Neural progenitor cell (in vitro differentiated cells): ENCODE measurements around the gene GRIN3B. TPM values are rescaled to one million over a fixed set of nuclear protein-coding genes. Genes with fewer than 3 reads are reported as not detected.

ENCODE experiments used
- DNase-seq: peaks from one replicate; pipeline ENCODE4 v3.0.0-alpha.2; 2016; ENCODE audit warnings: low spot score
- H2AFZ ChIP-seq: fragments of 200-600 bp; sonication (generic); replicated peaks from 2 replicates; pipeline ENCODE4 v1.6.1; 2016; ENCODE audit warnings: antibody characterized with exemption
- H3F3A ChIP-seq: fragments of 200-600 bp; sonication (generic); 2 replicates; pipeline ENCODE4 v1.6.1; 2016; ENCODE audit warnings: antibody characterized with exemption, low read depth
- H3K27ac ChIP-seq: fragments of 200-600 bp; sonication (generic); 2 replicates; pipeline ENCODE4 v1.5.1; 2016; ENCODE audit warnings: mild to moderate bottlenecking
- H3K27me3 ChIP-seq: fragments of 200-600 bp; sonication (generic); 2 replicates; pipeline ENCODE4 v1.6.1; 2016; ENCODE audit warnings: mild to moderate bottlenecking, moderate library complexity
- H3K36me3 ChIP-seq: fragments of 200-600 bp; sonication (generic); 2 replicates; pipeline ENCODE4 v1.5.1; 2016
- H3K4me1 ChIP-seq: fragments of 200-600 bp; sonication (generic); 2 replicates; pipeline ENCODE4 v1.6.1; 2016; ENCODE audit warnings: mixed run types
- H3K4me2 ChIP-seq: fragments of 200-600 bp; sonication (generic); 2 replicates; pipeline ENCODE4 v1.6.1; 2016
- H3K4me3 ChIP-seq: fragments of 200-600 bp; sonication (generic); 2 replicates; pipeline ENCODE4 v1.5.1; 2016
- H3K79me2 ChIP-seq: fragments of 200-600 bp; sonication (generic); 2 replicates; pipeline ENCODE4 v1.6.1; 2016; ENCODE audit warnings: low read depth
- H3K9ac ChIP-seq: fragments of 200-600 bp; sonication (generic); 2 replicates; pipeline ENCODE4 v1.6.1; 2016
- H3K9me3 ChIP-seq: fragments of 200-600 bp; sonication (generic); 2 replicates; pipeline ENCODE4 v1.5.1; 2016; ENCODE audit warnings: low read depth
- H4K20me1 ChIP-seq: fragments of 200-600 bp; sonication (generic); 2 replicates; pipeline ENCODE4 v1.6.1; 2016; ENCODE audit warnings: low read depth
- H3K27ac Mint-ChIP-seq: 3 replicates; pipeline ENCODE4 v1.8.0; 2021; ENCODE audit warnings: mixed read lengths
- H3K27me3 Mint-ChIP-seq: 2 replicates; pipeline ENCODE4 v1.8.0; 2022; ENCODE audit warnings: low read depth, mild to moderate bottlenecking, inconsistent platforms, moderate library complexity, mixed read lengths; ENCODE audit not compliant: insufficient read depth
- H3K36me3 Mint-ChIP-seq: 3 replicates; pipeline ENCODE4 v1.8.0; 2021; ENCODE audit warnings: mixed read lengths
- H3K4me1 Mint-ChIP-seq: 3 replicates; pipeline ENCODE4 v1.8.0; 2021; ENCODE audit warnings: mixed read lengths
- H3K4me3 Mint-ChIP-seq: 3 replicates; pipeline ENCODE4 v1.8.0; 2021; ENCODE audit warnings: mild to moderate bottlenecking, moderate library complexity, mixed read lengths
- H3K9me3 Mint-ChIP-seq: 3 replicates; pipeline ENCODE4 v1.8.0; 2020; ENCODE audit warnings: mixed read lengths
- CTCF ChIP-seq: fragments of 200-600 bp; sonication (generic); IDR thresholded peaks from 2 replicates; pipeline ENCODE4 v1.5.1; 2017; ENCODE audit warnings: antibody characterized with exemption, mild to moderate bottlenecking
- EZH2 ChIP-seq: fragments of 200-600 bp; sonication (generic); IDR thresholded peaks from 2 replicates; pipeline ENCODE4 v1.6.1; 2017; ENCODE audit warnings: antibody characterized with exemption, mild to moderate bottlenecking, moderate library complexity
- EZH2phosphoT487 ChIP-seq: fragments of 200-600 bp; sonication (generic); IDR thresholded peaks from 2 replicates; pipeline ENCODE4 v1.6.1; 2017; ENCODE audit warnings: antibody characterized with exemption
- total RNA-seq: library from RNA; depleted of rRNA; stranded (reverse); fragments of >200 nt; gene quantifications from 2 replicates; pipeline ENCODE4 v1.2.3, GENCODE V29; 2015; ENCODE audit warnings: low replicate concordance

GRIN3B gene
- total RNA-seq, 1 donor from 2014 or later, result 5.9 TPM

DNA sequence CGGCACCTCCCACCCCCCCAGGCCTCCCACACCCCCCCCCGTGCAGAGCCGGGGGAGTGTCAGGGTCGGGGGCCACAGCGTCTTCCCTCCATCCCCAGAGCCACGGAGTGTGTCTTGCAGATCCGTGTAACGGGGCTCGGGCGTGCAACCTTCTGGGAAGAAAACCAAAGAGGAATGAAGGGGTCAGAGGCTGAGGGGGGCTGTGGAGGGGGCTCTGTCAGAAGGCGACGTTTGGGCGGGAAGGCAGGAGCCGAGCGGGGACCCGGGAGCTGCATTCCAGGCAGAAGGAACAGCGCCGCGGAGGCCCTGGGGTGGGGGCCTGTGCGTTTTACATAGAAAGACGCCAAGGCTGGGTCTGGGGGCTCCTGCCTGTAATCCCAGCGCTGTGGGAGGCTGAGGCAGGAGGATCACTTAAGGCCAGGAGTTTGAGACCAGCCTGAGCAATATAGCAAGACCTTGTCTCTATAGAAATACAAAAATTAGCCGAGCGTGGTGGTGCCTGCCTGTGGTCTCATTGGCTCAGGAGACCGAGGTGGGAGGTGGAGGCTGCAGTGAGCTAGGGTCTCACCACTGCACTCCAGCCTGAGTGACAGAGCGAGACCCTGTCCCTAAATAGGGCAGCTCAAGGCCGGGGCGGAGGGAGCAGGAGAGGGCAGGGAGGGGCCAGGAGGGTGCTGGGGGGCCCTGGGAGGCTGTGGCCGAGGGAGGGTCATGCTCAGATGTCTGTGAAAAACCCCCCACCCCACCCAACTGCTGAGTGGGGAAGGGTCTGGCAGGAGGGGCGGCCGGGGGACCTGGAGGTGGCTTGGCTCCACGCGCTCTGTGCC, 46.6 kb upstream of the GRIN3B start:
- peaks cover 36% of the 10 kb centered on the region for H3K4me1 Mint-ChIP-seq
- Histone ChIP-seq H3K4me2 (peak overlapping the region; percentile 38), H3K4me3 (no peak overlapping the region), H3K27ac (peak overlapping the region; percentile 58), H3K9ac (no peak overlapping the region), H3K36me3 (no peaks in the 10 kb centered on the region), H3K79me2 (peaks cover 66% of the 10 kb centered on the region), H4K20me1 (peaks cover 76% of the 10 kb centered on the region), H3F3A (peaks cover 30% of the 10 kb centered on the region), H2AFZ (no peak overlapping the region), H3K27me3 (no peaks in the 10 kb centered on the region), H3K9me3 (no peaks in the 10 kb centered on the region), H3K4me1 (peaks cover 47% of the 10 kb centered on the region)
- peak overlapping the region; percentile 62 for H3K4me3 Mint-ChIP-seq
- no peaks in the 10 kb centered on the region for H3K9me3 Mint-ChIP-seq
- H3K36me3 Mint-ChIP-seq, result no peaks in the 10 kb centered on the region
- TF ChIP-seq EZH2phosphoT487, result no peak
- no peak for TF ChIP-seq EZH2
- no peak for TF ChIP-seq CTCF
- no peak overlapping the region for H3K27ac Mint-ChIP-seq
- DNase-seq, result peak; percentile 24
- peaks cover 2% of the 10 kb centered on the region for H3K27me3 Mint-ChIP-seq

DNA sequence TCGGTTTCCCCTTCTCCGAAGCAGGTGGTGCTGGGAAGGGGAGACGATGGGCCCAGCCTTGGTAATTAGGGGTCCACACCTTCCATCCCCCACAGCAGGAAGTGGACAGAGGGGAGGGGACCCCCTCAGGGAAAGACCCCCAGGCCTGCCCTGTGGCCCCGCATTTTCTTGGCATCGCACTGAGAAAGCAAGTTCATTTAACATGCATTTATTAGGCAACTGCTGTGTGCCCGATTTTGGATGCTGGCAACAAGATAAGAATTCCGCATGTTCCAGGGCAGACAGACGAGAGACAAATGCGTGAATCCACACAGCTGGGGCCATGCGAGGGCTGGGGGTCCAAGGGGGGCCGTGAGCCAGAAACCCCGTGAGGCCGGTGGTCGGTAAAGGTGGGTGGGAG, 45.9 kb upstream of the GRIN3B start:
- peaks cover 39% of the 10 kb centered on the region for H3K4me1 Mint-ChIP-seq
- TF ChIP-seq CTCF, result no peak
- TF ChIP-seq EZH2phosphoT487, result no peak
- no peak for TF ChIP-seq EZH2
- Histone ChIP-seq H3K36me3 (no peaks in the 10 kb centered on the region), H2AFZ (no peak overlapping the region), H4K20me1 (peaks cover 70% of the 10 kb centered on the region), H3K4me3 (no peak overlapping the region), H3K79me2 (peaks cover 69% of the 10 kb centered on the region), H3K4me2 (no peak overlapping the region), H3K9me3 (no peaks in the 10 kb centered on the region), H3K9ac (no peak overlapping the region), H3K27me3 (no peaks in the 10 kb centered on the region), H3K27ac (peak overlapping the region; percentile 98), H3K4me1 (peaks cover 47% of the 10 kb centered on the region), H3F3A (peaks cover 30% of the 10 kb centered on the region)
- DNase-seq, result no peak
- no peak overlapping the region for H3K27ac Mint-ChIP-seq
- H3K4me3 Mint-ChIP-seq, result no peak overlapping the region
- peaks cover 2% of the 10 kb centered on the region for H3K36me3 Mint-ChIP-seq
- no peaks in the 10 kb centered on the region for H3K9me3 Mint-ChIP-seq
- peaks cover 2% of the 10 kb centered on the region for H3K27me3 Mint-ChIP-seq

DNA sequence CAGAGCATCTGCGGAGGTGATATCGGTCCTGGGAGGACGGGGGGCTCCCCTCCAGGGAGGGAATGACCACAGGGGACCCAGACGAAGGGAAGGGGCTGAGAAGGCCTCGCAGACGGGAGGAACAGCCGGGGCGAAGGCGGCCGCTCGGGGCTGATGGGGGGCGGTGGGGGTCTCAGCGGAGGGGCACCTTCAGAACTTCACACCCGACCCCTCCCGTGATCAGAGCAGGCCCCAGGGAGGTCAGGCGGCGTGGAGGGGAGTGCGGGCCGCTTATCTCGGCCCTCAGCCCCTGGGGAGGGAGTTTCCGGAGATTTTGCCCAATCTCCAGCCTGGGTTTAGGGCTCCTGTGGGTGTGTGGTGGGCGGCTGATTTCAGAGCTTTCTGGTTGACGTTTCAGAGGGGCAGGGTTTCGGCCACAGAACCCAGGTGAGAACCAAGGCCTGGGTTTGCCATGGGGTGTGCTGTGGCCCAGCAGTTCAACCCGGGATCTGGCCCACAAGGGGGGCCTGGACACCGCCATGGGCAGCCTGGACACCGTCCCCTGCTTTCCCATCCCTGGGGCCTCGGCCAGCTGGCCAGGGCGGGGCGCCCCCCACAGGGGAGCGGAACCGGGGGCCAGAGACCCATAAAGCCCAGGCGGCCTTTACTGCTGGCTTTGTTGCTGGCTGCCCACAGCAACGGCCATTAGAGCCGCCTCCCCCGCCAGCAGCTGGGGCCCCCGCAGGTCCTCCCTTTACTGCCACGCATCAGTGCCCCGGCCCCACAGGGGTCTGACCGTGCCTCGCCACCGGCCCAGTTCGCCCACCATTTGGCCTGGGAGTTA, 45.3 kb upstream of the GRIN3B start:
- Histone ChIP-seq H3F3A (peaks cover 30% of the 10 kb centered on the region), H3K27ac (peak overlapping the region; percentile 98), H3K79me2 (peaks cover 75% of the 10 kb centered on the region), H3K9ac (no peak overlapping the region), H3K27me3 (no peaks in the 10 kb centered on the region), H4K20me1 (peaks cover 65% of the 10 kb centered on the region), H3K36me3 (no peaks in the 10 kb centered on the region), H2AFZ (no peak overlapping the region), H3K4me3 (no peak overlapping the region), H3K4me1 (peaks cover 47% of the 10 kb centered on the region), H3K9me3 (no peaks in the 10 kb centered on the region), H3K4me2 (peak overlapping the region; percentile 59)
- Mint-ChIP-seq H3K4me3 (no peak overlapping the region), H3K9me3 (no peaks in the 10 kb centered on the region), H3K27me3 (peaks cover 2% of the 10 kb centered on the region), H3K27ac (no peak overlapping the region), H3K4me1 (peaks cover 43% of the 10 kb centered on the region), H3K36me3 (peaks cover 4% of the 10 kb centered on the region)
- TF ChIP-seq CTCF (no peak), EZH2 (no peak), EZH2phosphoT487 (no peak)
- peak; percentile 63 for DNase-seq
